NCI-H774 (cell line): Measurements from ENCODE around the gene ETV6.

Experiments
- DNase-seq: peaks from one replicate; lab custom pipeline; 2025; lab: John Stamatoyannopoulos, UW

The ETV6 gene

GRCh38 chr12:11861864-11862600 lies 212.6 kb downstream of the ETV6 start:
- DNase-seq, result no peak

DNA sequence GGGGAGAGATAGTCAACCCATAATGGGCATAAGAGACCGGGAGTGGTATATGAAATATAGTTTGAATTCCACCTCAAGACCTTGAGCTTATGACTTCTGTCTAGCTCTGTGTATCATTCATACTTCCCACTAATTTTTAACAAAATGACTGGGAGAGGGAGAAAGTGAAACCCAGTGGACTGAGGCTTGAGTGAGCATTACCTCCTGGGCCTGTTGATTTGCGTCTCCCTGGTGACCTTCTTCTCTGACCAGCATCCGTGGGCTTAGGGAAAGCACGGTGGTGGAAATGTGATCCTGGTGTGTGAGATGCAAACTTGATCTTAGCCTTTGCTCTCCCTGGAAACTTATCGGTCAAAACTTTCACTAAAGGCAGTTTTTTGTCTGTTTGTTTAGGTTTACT lies 213.3 kb downstream of the ETV6 start:
- no peak for DNase-seq

GRCh38 chr12:11863478-11863906 lies 214.0 kb downstream of the ETV6 start:
- DNase-seq, result no peak

- no peak for DNase-seq
Measured at GRCh38 chr12:11863988-11864387, 214.5 kb downstream of the ETV6 start.

DNA sequence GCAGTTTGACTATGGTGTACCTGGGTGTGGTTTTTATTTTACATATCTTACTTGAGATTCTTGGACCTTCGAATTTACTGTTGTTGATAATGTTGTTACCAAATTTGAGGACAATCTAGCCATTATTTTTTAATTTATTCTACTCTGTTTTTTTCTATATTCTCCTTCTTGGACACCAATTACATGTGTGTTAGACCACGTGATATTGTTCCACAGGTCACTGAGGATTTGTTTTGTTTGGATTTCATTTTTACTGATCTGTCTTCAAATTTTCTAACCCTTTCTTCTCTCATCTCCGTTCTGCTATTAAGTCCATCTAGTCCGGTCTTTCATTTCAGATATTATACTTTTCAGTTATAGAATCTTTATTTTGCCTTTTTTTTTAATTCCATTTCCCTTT lies 216.3 kb downstream of the ETV6 start:
- DNase-seq, result no peak

GRCh38 chr12:11868027-11868426 lies 218.6 kb downstream of the ETV6 start:
- DNase-seq, result no peak

DNA sequence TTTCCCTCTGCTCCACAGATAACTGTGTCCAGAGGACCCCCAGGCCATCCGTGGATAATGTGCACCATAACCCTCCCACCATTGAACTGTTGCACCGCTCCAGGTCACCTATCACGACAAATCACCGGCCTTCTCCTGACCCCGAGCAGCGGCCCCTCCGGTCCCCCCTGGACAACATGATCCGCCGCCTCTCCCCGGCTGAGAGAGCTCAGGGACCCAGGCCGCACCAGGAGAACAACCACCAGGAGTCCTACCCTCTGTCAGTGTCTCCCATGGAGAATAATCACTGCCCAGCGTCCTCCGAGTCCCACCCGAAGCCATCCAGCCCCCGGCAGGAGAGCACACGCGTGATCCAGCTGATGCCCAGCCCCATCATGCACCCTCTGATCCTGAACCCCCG lies 219.9 kb downstream of the ETV6 start:
- DNase-seq, result no peak

GRCh38 chr12:11870041-11870451 lies 220.6 kb downstream of the ETV6 start:
- no peak for DNase-seq

DNA sequence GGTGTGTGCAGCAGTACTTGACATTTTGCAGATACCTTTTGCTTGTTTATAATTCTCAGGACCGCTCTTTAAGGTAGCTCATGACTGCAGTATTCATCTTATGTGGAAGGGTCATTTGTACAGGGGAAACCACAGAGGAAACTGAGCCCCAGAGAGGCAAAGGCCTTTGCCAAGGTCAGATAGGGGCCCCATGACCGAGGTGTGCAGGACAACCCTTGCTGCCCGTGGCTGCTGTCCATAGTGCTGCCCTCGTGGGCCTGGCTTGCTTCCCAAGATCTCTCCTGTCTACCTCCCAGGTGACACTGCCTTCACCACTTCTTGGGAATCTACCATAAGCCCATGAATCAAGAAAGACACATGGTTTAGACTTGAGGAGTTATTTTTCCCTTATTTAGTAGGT lies 222.6 kb downstream of the ETV6 start:
- DNase-seq, result no peak

DNA sequence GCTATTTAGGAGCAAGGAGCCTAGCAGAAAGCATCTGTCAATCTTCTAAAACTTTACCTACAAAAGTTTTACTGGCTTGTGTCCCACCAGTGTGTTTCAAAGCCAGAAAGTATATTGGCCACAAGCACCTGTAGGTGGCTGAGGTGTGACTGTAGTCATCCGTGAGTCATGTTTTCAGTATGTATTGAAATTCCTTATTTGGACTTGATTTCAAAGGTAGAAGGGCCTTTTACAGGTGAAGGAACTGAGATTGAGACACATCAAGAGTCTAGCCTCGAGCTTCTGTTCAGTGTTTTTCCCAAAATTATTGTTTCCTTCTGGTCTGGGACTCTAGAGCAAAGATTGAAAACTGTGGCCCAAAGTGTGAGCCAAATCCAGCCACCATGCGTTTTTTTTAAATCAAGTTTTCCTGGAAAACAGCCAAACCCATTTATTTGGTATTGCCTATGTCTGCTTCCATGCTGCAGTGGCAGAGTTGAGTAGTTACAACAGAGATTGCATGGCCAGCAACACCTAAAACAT lies 226.0 kb downstream of the ETV6 start:
- no peak for DNase-seq

- DNase-seq, result no peak
Measured at GRCh38 chr12:11876307-11876706, 226.8 kb downstream of the ETV6 start.

DNA sequence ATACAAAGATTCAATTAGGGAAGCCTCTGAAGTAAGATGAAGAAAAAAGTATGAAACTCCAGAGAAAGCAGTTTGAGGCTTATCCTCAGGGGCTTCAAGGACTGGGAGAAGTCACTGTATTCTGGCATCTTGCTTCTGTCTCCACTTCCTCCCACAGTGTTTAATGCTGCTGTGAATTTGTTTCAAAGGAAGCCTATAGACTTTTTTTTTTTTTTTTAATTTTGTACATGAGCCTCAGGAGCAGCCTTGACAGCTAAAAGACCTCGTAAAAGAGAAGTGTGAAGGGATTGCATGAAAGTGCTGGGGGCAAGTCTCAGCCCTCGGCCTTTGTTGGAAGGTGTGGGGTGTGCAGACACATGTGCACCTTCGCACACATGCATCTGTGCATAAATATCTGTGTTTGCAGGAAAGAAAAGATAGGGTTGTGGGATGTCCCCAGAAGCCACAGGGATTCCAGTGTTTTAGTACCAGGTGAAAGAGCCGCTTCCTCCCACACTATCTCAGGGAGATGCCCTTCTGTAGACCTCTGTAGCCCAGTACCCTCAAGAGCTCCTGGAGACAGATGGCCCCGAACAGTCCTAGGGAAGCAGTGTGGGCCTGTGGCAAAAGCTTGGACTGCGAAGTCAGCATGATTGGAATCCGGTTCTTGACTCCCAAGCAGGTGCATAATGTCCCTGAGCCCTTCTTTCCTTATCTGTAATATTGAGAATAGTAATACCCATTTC lies 227.8 kb downstream of the ETV6 start:
- no peak for DNase-seq

GRCh38 chr12:11877869-11878780 lies 228.7 kb downstream of the ETV6 start:
- DNase-seq, result peak; percentile 82

DNA sequence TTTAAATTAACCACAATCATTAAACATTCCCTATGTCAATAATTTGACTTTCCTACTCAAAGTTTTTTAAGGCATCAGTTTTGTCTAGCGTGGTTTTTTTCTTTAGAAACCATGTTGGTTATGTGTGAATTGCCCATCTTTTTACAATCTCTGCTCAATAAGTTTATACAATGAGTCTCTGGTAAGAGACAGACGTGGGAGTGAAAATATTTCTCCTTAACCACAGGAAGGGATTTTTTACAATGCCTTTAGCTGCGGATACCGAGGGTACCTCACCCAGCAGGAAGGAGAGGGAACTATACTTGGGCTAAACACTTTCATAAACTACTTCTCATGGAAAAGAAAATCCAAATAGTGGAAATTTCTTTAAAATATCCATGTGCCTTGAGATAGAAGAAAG lies 229.8 kb downstream of the ETV6 start:
- DNase-seq, result no peak

DNA sequence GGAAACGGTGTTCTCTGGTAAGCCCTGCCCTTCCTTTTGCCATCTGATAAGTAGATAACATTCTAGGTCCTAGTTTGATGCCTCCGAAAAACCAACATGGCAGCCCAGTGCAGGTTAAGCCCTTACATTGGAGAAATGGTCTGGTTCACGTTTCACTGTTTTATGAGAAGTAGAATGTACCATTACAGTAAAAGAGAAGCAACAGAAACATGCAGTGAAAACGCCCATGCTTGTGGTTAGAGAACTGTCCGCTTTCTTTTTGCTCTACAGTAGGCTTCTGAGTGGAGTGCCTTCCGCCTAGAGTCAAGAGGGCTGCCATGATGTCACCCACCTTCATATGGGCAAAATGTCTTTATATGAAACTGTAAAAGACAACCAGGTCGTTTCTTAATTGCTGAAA lies 230.9 kb downstream of the ETV6 start:
- no peak for DNase-seq

DNA sequence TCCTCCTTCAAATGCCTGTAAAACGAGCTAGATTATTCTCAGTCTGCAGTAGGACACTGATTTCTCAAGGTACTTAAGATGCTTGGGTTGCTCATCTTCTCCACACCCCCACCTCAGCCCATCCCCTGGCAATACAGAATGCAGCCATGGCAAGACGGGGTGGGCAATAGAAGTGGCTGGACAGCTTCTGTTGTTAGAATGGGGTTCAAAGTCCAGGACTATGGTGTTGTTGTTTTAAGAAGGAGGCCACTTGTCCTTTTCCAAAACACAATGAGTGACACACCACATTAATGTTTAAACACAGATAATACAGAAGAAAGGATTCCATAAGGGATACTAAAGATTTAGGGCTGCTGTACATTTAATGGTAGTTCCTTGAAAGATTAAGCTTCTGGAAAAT lies 232.4 kb downstream of the ETV6 start:
- no peak for DNase-seq

DNA sequence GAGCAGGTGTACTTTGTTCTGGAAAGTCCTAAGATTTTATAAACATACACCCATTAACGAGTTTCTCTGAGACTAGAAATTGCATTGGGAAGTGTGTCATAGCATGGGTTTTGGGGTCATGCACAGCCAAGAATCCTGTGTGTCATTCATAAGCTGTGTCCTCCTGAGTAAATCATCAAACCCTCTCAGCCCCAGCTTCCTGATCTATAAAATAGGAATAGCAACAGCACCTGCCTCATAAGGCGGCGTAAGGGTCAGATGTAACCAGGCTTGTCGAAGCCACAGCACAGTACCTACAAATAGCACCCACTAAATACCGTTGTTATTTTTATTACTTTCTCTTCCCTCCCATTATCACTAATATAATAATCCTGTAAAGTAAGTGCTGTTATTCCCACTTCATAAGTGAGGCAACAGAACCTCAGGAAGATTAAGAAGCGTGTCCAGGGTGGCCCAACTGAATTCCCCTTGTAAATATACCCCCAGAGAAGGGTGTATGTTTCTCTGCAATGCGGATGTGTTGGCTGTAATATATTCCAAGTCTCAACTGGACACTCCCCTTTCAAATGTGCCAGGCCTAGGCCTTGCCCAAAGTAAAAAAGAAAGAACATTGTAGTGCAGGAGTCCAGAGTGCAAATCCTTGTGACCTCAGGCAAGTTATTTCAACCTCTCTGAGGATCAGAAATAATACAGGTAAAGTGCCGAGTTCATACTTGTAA lies 233.0 kb downstream of the ETV6 start:
- no peak for DNase-seq

- DNase-seq, result no peak
Measured at GRCh38 chr12:11884116-11884515, 234.6 kb downstream of the ETV6 start.

DNA sequence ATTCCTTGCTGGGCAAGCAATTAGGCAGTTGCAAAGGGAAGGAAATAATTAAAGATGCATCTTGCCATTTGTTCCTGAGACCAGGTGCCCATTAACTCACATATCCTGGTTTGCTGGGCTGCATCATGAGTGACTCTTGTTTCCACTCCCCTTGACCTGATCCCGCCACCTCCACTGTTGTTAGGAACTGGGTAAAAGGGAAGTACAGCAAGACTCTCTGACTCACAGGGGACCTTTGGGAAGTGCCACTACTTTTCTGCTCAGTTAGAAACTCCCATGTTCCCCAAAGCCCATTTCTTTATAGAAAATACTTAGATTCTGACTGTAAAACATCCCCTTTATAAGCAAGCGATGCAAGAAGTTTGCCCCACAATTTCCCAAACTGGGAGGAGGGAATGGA lies 235.2 kb downstream of the ETV6 start:
- DNase-seq, result no peak

DNA sequence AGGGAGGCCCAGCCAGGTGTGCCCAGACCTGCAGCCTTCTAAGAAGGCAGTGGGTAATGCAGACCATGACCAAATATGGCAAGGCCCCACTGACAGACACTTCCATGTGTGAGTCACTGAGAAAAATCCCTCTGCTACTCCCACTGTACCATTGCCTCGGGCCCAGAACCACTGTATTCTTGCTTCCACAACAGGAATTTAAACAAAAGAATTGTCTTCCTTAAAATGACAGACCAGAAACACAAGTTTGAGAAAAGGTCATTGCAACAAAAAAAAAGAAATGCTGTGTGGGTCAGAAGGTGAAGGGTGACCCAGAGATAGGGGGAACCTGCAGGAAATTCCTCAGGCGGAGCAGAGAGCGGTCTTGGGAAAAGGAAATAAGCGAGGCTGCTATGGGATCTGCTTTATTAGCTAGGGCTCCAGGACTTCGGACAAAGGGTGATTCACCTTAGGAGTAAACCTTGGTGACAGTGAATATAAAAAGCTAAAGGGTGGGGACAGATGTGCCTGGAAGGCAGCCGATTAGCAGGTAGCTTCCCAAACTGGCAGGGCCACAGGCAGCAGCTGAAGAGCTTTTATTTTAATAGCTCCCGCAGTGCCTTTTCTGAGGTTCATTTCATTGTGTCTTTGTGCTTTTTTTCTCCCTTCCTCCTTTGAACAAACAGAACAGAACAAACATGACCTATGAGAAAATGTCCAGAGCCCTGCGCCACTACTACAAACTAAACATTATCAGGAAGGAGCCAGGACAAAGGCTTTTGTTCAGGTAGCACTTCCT lies 236.0 kb downstream of the ETV6 start:
- DNase-seq, result peak; percentile 83

GRCh38 chr12:11886339-11886738 lies 236.9 kb downstream of the ETV6 start:
- no peak for DNase-seq
